Measurements from ENCODE around the gene TSPYL1. TPM values are rescaled to one million over a fixed set of nuclear protein-coding genes. Genes with fewer than 3 reads are reported as not detected.

The TSPYL1 gene
- total RNA-seq, result 70.2 and 72.1 TPM in 2 replicates

DNA sequence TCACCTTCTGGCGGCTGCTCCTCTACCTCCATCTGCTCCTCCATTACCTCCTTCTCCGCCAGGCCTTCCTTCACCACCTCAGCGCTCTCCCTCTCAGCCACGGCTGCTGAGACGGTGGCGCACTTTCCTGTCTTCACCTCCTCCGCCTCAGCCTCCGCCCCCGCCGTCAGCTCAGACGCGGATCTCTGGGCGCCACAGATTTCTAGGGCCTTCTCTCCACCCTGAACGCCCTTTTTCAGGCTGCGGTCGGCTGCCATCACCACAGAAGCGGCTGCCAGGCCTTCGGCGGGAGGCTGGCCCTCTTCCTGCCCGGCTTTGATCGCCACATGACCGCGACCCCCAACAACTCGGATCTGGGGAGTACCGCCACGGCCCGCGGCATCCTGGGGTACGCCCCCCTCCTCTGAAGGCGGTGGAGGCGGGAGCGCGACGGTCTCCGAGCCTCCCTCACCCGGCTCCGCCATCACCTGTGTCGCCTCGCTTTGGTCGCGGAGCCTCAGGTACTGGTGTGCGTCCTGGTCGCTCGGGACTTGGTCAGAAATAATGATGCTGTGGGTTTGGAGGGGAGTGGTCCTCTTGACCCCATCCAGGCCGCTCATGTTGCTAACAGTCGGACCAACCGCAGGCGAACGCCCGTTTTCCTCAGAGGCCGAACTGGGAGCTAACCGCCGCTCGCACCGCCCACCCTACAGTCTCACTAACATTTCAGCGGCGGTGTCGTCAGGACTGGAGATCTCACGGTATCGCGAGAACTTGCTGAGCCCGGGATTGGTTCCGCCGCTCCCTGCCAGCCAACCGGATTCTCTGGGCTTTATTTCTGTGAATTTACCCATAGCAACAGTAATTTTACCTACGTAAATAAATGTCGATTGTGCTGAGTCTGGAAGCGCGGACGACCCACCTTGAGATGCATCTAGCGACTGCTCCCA, at the start of gene TSPYL1:
TSPYL1 (minus strand) TSS at position 699 of the 929 bp plus-strand sequence; CDS start at position 599, 100 bp downstream.

DNA sequence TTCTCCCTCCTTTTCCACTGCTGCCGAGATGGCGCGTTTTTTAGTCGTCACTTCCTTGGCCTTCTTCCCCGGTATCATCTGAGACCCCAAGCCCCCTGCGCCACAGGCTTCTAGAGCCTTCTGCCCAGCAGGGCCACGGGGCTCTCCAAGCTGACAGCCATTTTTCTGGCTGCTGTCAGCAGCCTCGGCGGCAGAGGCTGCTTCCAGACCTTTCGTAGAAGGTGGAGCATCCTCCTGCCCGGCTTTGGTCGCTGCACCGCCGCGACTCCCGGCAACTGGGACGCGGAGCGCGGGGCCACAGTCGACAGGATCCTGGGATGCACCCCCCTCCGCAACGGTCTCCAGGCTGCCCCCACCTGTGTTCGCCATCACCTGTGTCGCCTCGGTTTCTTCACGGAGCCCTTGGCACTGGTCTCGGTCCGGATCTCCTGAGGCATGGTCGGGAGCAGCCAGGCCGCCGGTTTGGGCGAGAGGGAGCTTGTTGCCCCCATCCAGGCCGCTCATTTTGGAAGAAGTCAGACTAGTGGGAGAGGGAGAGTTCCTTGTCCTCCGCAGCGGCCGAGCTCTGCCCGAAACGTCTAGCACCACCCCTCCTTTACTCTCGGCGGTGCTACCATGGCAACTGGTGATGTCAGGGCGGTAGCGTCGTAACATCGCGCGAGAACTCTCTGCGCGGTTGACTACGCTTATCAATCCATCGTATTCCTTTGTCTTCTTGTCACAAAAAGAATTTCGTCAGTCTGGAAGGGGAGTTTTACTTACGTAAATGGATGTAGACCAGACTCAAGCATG, 26.0 kb downstream of the TSPYL1 start, which contains the start of gene TSPYL4:
TSPYL4 (minus strand) TSS at position 571 of the 792 bp plus-strand sequence; CDS start at position 504, 67 bp downstream.

Other genes with a start within 250 kb of the TSPYL1 start
- gene FRK, start 219.0 kb downstream of the TSPYL1 start, total RNA-seq, result under 0.01 and 0.10 TPM in 2 replicates
- gene NT5DC1, start 179.1 kb downstream of the TSPYL1 start, total RNA-seq, result 4.6 and 7.9 TPM in 2 replicates
- gene COL10A1, start 153.8 kb downstream of the TSPYL1 start, total RNA-seq, result not detected in 2 replicates
- gene TSPYL4, start 25.9 kb downstream of the TSPYL1 start, total RNA-seq, result 20.9 and 24.9 TPM in 2 replicates
- 20.3 and 24.3 TPM in 2 replicates for gene DSE, start 91.0 kb upstream of the TSPYL1 start, total RNA-seq
- 0.33 and 0.48 TPM in 2 replicates for gene CALHM6, start 181.4 kb upstream of the TSPYL1 start, total RNA-seq
- 7.2 and 7.8 TPM in 2 replicates for gene CALHM5, start 231.7 kb upstream of the TSPYL1 start, total RNA-seq